ENCODE results near the gene HACD2.

DNA sequence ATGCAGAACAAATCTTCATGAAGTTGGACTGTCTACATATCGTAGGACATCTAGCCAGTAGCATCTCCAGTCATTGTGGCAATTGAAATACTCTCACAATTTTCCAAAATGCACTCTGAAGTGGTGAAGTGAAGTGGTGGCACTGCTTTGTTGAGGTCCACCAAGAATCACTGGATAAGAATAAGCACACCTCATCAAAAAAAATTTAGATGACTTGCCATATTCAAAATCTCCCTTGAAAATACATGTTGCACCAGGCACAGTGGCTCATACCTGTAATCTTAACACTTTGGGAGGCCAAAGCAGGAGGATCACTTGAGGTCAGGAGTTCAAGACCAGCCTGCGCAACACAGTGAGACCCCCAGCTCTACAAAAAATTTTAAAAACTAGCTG lies 12.9 kb downstream of the HACD2 start:
- no peak for TF ChIP-seq EZH2 (IDR thresholded peaks at IDR 0.05; ENCODE audit: low read length)
- TF ChIP-seq, protein P1, sequence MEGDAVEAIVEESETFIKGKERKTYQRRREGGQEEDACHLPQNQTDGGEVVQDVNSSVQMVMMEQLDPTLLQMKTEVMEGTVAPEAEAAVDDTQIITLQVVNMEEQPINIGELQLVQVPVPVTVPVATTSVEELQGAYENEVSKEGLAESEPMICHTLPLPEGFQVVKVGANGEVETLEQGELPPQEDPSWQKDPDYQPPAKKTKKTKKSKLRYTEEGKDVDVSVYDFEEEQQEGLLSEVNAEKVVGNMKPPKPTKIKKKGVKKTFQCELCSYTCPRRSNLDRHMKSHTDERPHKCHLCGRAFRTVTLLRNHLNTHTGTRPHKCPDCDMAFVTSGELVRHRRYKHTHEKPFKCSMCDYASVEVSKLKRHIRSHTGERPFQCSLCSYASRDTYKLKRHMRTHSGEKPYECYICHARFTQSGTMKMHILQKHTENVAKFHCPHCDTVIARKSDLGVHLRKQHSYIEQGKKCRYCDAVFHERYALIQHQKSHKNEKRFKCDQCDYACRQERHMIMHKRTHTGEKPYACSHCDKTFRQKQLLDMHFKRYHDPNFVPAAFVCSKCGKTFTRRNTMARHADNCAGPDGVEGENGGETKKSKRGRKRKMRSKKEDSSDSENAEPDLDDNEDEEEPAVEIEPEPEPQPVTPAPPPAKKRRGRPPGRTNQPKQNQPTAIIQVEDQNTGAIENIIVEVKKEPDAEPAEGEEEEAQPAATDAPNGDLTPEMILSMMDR (optimal IDR thresholded peaks at IDR 0.05 in 1 of 3, IDR thresholded peaks at IDR 0.05 in 1 of 3, conservative IDR thresholded peaks at IDR 0.05 in 1 of 3; ENCODE audit: extremely low read depth in 1 of 3, insufficient read depth in 2 of 3, low read length in 3 of 3): no peak

Measured in keratinocyte (primary cell).